ENCODE measurements around the gene KISS1. TPM values are rescaled to one million over a fixed set of nuclear protein-coding genes. Genes with fewer than 3 reads are reported as not detected.

Gene KISS1
- total RNA-seq, 1 donor from 2014 or later, result 111 TPM

- no peak for DNase-seq (ENCODE audit: low read depth)
- TF ChIP-seq CTCF (conservative IDR thresholded peaks at IDR 0.05; ENCODE audit: low read depth, low read length), result no peak
- H3K4me3 ChIP-seq (ENCODE audit: low read depth, low read length), result no peak overlapping the region
These were observed 14.8 kb upstream of the KISS1 start for GRCh38 chr1:204211046-204211445.

GRCh38 chr1:204207136-204207616 is 10.9 kb upstream of the KISS1 start:
- no peak for DNase-seq (ENCODE audit: low read depth)
- H3K4me3 ChIP-seq (ENCODE audit: low read depth, low read length), result no peak overlapping the region
- TF ChIP-seq CTCF (conservative IDR thresholded peaks at IDR 0.05; ENCODE audit: low read depth, low read length), result peak; percentile 89

GRCh38 chr1:204206121-204206520 is 9.8 kb upstream of the KISS1 start:
- DNase-seq (ENCODE audit: low read depth), result no peak
- H3K4me3 ChIP-seq (ENCODE audit: low read depth, low read length), result no peak overlapping the region
- TF ChIP-seq CTCF (conservative IDR thresholded peaks at IDR 0.05; ENCODE audit: low read depth, low read length), result peak; percentile 20

GRCh38 chr1:204205486-204205885 is 9.2 kb upstream of the KISS1 start:
- no peak overlapping the region for H3K4me3 ChIP-seq (ENCODE audit: low read depth, low read length)
- no peak for TF ChIP-seq CTCF (conservative IDR thresholded peaks at IDR 0.05; ENCODE audit: low read depth, low read length)
- no peak for DNase-seq (ENCODE audit: low read depth)

GRCh38 chr1:204204944-204205343 is 8.7 kb upstream of the KISS1 start:
- no peak for DNase-seq (ENCODE audit: low read depth)
- no peak for TF ChIP-seq CTCF (conservative IDR thresholded peaks at IDR 0.05; ENCODE audit: low read depth, low read length)
- no peak overlapping the region for H3K4me3 ChIP-seq (ENCODE audit: low read depth, low read length)

GRCh38 chr1:204203206-204203767 is 7.0 kb upstream of the KISS1 start:
- no peak for TF ChIP-seq CTCF (conservative IDR thresholded peaks at IDR 0.05; ENCODE audit: low read depth, low read length)
- no peak overlapping the region for H3K4me3 ChIP-seq (ENCODE audit: low read depth, low read length)
- no peak for DNase-seq (ENCODE audit: low read depth)

- no peak for TF ChIP-seq CTCF (conservative IDR thresholded peaks at IDR 0.05; ENCODE audit: low read depth, low read length)
- no peak overlapping the region for H3K4me3 ChIP-seq (ENCODE audit: low read depth, low read length)
- DNase-seq (ENCODE audit: low read depth), result no peak
These were observed 6.2 kb upstream of the KISS1 start for GRCh38 chr1:204202481-204202880.

Measured in epithelial cell of proximal tubule (primary cell).